DMS114 treated with DMSO at 0.1 percent for 48 hours (cell line): ENCODE measurements around the gene SIGLEC11.
"Not testable (repeated sequence)": the region's sequence is repeated elsewhere in the genome, so short reads cannot be mapped to it uniquely, and the experiment has no call there.

Source experiments
- DNase-seq: peaks from one replicate; lab custom pipeline; 2025; ENCODE audit not compliant: unreplicated experiment; lab: John Stamatoyannopoulos, UW

SIGLEC11 gene

DNA sequence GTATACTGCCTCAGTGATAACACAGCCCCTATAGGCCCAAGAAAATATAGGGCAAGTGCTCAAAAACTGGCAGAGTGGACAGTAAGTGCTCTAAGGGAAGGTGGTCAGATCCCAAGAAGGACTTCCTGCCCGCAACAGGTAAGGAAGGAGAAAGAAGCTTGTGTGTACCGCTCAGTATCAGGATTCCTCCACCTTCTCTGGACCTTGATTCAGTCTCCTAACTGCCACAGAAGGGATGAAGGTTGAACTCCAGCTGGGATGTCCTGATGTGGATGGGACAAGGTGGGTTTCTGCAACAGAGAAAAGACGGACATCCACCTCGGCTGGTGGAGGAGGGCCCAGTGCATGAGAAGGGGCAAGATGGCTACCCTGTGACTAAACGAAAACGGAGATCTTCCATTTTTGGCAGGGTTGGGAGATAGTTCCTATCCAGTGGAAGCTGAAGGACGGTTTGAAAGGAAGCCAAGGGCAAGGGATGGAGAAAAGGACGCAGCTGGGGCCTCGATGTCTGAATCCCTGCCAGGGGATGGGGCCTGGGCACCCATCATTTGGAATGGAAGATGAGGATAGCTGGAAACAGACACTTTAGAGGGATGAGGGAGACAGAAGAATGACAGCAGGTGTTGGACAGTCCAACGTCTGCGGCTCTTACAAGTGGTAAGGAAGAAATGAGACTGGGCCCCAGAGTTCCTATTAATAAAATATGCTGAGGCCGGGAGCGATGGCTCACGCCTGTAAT, 33.3 kb downstream of the SIGLEC11 start:
- no peak for DNase-seq

DNA sequence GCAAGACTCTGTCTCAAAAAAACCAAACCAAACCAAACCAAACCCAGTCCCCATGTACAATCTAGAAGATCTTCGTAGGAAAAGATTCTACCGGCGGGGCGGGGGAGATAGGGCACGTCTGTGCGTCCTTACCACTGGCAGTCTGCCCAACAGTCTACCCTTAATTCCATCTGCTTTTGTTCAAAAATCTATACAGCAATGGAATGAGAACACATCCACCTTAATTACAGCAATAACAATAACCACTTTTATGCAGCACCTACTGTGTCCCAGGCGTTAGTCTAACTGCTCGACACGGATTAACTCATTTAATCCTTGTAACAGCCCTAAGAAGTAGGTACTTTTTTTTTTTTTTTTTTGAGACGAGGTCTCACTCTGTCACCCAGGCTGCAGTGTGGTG, 34.5 kb downstream of the SIGLEC11 start:
- DNase-seq = no peak

DNA sequence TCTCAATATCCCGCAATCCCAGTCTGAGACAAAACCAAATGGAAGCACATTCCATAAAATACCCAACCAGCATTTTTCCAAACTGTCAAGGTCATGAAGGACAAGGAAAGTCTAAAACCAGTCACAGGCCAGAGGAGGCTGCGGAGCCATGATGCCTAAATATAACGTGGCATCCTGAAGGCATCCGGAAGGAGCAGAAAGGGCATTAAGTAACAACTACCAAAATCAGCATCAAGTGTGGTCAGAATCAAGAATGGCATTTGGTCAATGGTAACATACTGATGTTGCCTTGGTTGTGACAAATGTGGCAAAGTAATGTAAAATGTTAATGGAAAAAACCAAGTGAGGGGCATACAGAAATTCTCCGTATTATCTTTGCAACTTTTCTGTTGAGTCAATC, 35.5 kb downstream of the SIGLEC11 start:
- DNase-seq = no peak

DNA sequence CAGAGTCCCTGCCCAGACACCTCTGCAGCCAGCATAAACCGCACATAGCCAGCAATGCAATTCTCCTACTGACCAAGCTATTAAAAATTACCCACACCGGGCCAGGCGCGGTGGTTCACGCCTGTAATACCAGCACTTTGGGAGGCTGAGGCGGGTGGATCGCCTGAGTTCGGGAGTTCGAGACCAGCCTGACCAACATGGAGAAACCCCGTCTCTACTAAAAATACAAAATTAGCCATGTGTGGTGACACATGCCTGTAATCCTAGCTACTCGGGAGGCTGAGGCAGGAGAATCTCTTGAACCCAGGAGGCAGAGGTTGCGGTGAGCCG, 36.1 kb downstream of the SIGLEC11 start:
- DNase-seq = not testable (repeated sequence)

DNA sequence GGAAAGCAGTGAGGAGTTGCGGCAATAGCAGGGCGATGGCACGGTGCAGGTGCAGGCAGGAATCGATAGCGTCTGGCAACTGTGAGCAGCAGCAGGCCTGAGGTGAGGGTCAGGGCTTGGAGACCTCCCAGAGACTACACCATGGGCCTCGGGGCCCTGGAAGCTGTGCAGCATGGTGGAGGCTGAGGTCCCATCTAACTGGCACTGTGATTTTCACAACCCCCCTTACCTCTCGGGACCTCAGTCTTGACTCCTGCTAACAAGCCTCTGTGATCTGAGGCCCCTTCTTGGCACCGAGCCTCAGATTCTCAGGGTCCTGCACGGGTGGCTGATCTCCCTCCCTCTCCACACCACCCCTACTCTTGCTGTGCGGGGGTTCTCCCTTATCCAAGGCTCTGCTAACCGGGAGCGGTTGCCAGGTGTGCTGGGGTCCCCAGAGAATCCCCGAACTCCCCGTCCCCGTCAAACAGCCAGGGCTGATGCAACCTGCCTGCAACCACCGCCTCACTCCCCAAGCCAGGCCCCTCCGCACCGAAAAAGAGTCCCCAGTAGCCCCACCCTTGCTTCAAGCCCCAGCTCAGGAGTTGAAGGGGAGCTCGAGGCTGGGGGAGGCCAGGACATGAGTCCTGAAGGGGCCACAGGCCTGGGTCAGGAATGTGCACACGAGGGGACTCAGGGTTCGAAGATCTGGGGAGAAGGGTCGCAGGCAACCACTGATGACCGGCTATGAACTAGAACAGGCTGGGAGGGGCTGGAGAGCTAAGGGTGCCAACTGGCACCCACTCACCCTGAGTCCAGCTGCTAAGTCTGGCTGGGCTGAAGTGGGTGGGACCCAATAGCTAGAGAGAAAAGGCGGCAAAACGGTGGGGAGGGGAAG, 36.7 kb downstream of the SIGLEC11 start:
- no peak for DNase-seq

DNA sequence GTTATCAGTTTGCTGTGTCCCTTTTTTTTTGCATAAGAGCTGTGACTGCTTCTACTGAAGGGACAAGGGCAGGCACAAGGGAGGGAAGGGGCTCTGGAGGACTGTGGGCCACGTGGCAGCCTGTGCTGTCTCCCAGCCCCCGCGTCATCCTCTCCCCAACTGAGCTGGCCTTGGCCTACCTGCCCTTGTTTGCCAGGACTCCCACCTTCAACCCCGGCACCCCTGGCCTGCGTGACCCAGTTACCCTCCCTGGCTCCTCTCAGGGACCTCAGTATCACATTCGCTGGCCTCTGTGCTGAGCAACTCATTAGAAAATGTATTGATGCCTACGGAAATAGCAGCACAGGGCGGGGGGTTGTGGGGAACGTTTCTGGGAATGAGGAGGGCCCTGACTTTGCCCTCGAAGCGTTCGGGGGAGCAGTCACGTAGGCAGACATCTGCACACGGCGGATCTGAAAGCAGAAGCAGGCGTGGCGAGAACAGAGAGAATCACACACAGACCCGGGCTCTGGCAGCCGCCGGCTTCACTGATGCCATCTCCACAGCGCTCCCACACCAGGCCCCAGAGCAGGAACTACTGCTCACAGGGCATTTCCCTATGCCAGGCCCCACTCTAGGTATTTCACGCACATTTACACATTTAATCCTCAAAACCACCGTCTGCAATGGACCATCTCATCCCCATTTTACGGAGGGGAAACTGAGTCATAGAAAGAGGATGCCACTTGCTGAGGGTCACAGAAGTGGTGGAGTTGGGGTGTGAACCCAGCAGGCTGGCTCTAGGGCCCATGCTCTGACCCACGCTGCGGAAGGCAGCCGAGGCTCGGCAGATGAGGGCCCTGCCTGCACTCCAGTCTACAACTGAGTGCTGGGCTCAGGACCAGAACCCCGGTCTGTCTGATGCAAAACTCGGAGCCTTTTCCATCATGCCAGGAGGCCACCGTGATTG, 37.6 kb downstream of the SIGLEC11 start:
- DNase-seq = no peak

DNA sequence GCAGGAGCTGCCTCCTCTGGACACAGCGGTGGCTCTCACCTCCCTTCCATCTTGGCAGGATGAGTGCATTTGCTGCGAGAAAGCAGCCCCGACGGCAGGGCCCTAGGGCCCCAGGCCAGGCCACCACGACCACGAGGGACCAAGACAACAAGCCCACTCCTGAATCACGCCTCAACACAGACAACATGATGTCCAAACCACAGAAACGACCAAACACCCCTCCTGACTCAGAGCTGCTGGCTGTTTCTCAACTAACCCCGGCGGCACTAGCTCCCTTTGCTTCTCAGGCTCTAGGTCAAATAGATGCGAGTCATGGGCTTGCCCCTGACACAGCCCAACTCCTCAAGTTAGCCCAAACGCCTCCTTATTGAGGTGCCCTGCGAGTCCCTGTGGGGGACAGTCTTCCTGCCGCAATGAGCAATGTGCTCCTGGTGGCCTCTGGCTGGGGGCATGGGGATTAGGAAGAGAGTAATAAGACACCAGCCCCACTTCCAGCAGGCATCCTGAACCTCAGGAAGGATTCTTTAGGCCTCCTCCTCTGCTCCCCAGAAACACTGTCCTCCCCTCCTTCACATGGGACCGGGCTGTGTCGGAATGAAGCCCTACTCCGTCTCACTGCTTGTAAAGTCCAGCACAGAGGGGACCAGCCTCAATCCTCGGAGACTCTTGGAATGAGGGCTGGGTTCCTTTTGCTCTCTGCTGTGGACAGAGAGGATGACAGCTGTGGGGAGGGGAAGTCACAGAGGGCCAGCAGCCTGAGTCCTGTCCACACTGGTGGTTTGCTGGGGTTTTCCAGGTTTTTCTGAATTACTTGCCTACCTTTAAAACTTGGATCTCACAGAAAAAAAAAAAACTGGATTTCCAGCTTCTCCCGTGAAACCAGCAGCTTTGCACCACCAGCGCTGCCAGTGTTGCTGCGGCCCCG, 38.8 kb downstream of the SIGLEC11 start:
- no peak for DNase-seq

DNA sequence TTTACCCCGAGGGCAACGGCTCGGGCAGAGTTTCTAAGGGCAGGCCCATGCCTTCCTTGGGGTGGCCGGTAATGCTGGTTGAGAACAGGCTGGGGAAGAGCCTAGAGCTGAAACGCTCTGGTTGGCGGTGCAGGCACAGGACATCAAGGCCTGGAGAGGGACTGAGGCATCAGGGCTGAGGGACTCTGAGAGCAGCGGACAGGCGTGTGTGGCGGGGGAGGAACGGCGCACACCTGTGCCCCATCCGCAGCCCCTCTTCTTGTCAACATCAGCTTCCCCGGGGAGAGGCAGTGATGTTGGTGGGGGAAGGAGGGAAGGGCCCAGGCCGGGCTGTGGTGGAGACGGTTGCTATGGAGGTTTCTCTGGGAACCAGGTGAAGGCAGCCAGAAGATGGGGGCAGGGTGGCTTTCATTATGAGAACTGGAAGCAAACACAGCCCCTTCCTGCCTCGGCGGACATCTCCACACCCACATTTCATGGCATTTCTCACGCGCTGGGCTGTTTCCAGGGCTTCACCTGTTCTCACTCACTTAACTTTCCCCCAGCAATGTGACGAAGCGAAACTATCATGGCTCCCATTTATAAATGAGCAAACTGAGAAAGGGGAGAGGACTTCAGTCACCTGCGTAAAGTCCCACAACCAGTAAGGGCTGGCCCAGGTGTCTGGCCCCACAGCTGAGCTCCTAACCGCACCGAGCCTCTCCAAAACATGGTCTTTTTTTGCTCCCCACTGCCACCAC, 40.2 kb downstream of the SIGLEC11 start:
- DNase-seq = no peak

DNA sequence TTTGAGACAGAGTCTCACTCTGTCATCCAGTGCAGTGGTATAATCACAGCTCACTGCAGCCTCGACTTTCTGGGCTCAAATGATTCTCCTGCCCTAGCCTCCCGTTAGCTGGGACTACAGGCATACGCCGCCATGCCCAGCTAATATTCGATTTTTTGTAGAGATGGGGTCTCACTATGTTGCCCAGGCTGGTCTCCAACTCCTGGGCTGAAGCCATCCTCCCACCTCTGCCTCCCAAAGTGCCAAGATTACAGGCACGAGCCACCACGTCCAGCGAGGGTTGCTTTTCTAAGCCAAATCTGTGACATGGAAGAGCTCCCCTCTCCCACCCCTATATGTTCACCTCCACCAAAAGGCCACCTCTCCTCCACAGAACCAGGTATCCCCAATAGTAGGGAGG, 42.9 kb downstream of the SIGLEC11 start:
- no peak for DNase-seq

DNA sequence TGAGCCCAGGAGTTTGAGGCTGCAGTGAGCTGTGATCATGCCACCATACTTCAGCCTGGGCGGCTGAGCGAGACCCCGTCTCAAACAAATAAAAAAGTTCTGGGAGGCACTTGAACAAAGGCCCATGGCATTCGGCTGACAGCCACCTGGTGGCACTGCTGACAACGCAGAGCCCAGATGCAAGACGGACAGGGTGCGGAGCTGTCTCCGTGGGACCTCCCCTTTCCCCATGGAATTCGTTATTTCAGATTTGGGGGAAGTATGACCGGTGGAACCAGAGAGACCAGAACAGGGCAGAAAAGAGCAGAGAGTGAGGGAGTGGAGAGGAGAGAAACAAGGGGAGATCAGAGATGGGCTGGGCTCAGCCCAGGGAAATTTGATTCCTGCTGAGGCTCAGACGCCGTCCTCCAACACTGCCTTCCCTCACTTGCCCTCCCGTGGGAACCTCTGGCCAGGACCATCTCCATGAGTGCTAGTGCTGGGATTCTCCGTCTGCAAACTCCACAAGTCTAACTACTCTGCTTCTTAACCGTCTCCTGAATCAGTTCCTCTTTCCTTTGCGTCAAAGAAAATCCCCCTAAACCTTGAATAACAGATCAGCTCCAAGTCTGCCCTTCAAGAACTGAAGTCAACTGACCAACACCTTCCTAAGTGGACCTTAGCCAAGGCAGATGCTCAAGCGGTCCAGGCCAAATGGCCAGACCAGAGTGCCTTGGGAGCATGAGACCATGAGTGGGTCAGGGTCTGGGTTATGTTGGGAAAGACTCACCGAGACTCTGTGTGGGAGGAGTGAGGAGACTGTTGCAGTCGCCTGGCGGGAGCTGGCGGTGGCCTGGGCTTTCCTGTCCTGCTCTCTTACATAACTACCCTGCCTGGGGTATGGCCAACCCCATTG, 43.9 kb downstream of the SIGLEC11 start:
- DNase-seq = no peak

DNA sequence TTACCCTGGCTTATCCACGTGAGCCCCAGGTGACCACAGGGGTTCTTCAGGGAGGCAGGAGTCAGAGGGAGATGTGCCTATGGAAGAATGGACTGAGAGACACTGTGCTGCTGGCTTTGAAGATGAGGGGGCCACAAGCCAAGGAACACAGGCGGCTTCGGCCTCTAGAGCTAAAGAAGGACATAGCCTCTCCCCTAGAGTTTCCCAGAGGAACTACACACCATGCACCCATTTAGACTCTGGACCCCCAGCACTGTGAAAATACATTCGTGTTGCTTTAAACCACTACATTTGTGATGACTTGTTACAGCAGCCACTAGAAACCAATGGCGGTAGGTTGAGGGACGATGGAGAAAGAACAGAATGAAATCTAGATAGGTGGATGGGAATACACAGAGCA, 45.7 kb downstream of the SIGLEC11 start:
- no peak for DNase-seq

DNA sequence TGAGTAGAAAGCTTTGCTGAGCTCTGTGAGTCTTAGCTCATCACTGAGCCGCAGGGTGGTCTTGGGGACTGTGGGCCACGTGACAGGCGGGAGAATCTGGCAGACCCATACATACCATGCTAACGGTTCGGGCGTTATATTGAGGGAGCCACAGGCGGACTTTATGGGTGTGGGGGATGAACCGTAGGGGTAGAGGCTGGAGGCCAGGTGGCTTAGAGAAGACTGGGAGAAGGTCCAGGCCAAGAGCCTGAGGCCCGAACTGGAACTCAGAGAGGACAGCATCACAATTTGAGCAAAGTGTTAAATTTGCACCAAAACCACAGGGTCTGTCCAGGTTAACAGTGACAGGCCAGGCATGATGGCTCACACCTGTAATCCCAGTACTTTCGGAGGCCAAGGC, 47.3 kb downstream of the SIGLEC11 start:
- DNase-seq = no peak

DNA sequence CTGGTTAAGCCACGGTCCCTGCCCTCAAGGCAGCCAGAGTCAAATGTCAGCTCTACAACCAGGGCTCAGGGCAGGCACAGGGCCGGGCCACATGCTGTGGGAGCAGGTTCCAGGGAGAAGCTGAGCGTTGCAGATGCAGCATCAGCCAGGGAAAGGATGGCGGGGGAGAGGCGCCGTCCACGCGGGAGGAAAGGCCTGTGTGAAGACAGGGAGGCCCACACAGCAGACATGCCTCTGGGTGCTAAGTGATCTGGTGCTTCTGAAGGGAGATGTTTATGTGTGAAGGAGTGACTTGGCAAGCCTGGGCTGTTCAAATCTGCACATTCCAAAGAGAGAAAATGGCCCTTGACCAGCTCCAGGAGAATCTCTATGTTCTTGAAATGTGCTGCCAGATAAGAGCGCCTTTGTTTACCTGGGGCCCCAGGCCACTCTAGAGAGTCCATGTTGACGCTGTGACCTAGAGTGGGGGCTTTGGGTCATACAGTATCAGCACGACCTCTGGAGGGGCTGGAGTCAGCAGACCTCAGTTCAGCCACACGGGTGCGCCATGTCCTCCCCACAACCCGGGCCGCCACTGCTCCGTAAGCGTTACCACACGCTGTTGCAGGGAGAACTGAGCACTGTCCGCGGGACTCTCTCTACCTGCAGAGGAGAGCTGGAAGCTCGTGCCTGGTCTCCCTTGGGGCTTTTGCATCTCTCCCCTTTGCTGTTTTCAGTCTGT, 47.8 kb downstream of the SIGLEC11 start:
- DNase-seq = no peak

DNA sequence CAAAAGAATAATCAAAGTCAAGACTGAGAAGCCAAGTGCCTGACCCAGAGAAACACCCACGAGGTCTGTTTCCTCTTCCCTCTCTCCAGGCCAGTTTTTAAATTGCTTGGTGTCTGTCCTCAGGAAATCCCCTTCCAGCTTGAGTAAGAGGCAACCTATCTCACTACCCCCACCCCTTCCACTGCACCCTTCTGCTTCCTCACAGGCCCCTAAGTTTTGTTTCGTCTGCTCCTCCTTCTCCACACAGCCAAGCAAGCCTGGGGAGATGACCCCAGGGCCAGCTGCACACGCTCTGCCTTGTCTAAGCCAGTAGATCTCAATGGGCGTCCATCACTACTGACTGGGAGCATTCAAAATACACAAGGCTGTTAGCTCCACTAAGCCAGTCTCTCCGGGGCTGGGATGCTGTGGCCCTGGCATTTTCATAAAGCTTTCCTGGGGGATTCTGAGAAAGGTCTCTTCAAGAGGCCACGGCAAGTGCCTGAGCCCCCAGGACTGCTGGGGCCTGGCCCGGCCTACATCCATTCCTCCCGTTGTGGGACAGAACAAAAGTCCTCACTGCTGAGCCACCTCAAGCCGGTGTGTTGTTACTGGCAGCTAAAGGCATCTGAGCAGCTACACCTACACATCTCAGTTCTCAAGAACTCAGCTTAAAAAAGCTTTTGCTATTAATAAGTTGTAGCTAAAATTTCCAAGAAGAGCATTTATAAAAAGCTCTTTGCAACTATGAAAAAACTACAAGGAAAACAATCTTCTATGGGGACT, 49.4 kb downstream of the SIGLEC11 start:
- DNase-seq = no peak

DNA sequence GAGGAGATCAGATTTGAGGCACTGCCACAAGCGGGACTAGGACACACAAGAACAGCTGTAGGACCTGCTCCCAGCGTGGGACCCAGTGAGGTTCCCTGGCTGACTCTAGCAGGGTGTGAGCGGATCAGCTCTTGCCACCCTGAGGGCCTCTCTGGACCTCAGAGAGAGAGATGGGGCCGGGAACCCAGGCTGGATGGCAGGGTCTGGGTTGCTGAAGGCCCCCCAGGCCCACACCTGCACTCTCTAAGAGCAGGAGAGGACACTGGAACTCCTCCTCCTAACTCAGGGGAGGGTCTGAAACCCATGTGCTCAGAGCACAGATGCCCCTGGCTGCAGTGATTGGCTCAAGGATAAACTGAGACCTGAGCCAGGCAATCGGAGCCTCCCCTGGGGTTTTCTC, 50.8 kb downstream of the SIGLEC11 start:
- DNase-seq = no peak

DNA sequence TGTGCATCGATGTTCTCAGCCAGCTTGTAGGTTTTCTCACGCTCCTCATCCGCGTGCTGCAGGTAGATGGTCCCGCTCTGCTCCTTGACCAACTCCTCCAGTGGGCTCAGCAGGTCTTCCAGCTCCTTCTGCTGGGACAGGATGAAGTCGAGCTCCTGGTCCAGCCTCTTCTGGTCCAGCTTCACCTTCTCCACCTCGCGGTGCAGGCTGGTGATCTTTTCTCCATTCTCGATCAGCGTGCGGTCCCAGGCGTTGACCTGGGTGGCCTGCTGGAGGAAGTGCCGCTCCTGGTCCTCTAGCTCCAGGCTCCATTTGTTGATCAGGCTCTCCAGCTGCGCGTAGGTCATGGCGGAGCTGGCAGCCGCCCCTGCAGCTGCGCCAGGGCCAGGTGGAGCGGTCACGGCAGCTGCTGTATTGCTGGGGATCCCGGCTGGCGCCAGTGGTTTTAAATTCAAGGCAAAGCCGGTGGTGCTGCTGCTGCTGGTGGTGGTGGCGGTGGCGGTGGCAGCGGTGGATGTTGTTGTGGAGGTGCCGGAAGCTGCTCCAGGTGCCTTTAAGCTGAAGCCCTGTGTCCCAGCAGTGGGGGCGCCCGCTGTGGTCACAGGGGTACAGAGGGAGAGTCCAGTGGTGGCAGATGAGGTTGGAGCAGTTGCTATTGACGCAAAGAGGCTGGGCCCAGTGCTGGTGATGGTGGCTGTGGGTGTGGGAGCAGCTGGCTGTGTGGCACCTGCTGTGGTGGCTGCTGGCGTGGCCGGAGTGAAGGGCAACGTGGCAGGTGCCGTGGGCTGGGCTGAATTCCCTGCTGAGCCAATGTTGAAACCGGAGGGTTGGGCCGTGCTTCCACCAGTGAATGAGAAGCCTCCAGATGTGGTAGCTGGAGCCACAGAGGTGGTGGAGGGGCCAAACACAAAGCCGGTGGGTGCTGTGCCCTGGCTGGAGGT, 52.2 kb downstream of the SIGLEC11 start:
- DNase-seq = no peak
